Hepatic stellate cell (primary cell): ENCODE measurements around the gene IL6R.
"Not testable (repeated sequence)": the region's sequence is repeated elsewhere in the genome, so short reads cannot be mapped to it uniquely, and the experiment has no call there.

Experiments
- DNase-seq: peaks from one replicate; pipeline ENCODE4 v3.0.0; 2011; ENCODE audit warnings: low spot score

The IL6R gene

GRCh38 chr1:154483941-154484803 lies 79.0 kb downstream of the IL6R start:
- DNase-seq, result peak; percentile 18

- no peak for DNase-seq
These were observed 80.0 kb downstream of the IL6R start for GRCh38 chr1:154485106-154485505.

- DNase-seq, result no peak
These were observed 80.9 kb downstream of the IL6R start for GRCh38 chr1:154485910-154486496.

- DNase-seq, result not testable (repeated sequence)
These were observed 81.6 kb downstream of the IL6R start for GRCh38 chr1:154486756-154487155.

GRCh38 chr1:154488922-154489321 lies 83.8 kb downstream of the IL6R start:
- DNase-seq, result no peak

GRCh38 chr1:154489695-154490274 lies 84.6 kb downstream of the IL6R start:
- DNase-seq, result no peak

GRCh38 chr1:154490317-154490716 lies 85.2 kb downstream of the IL6R start:
- no peak for DNase-seq

- no peak for DNase-seq
These were observed 87.0 kb downstream of the IL6R start for GRCh38 chr1:154492115-154492514.

- no peak for DNase-seq
These were observed 88.1 kb downstream of the IL6R start for GRCh38 chr1:154493276-154493675.

- DNase-seq, result no peak
These were observed 90.5 kb downstream of the IL6R start for GRCh38 chr1:154495496-154496273.

GRCh38 chr1:154496383-154496782 lies 91.2 kb downstream of the IL6R start:
- DNase-seq, result no peak

GRCh38 chr1:154497026-154497806 lies 92.1 kb downstream of the IL6R start:
- no peak for DNase-seq

- no peak for DNase-seq
These were observed 94.3 kb downstream of the IL6R start for GRCh38 chr1:154499446-154499845.

GRCh38 chr1:154500533-154500932 lies 95.4 kb downstream of the IL6R start:
- DNase-seq, result no peak

- DNase-seq, result no peak
These were observed 96.4 kb downstream of the IL6R start for GRCh38 chr1:154501423-154502065.

GRCh38 chr1:154502066-154502743 lies 97.1 kb downstream of the IL6R start, which contains the start of the genes SHE and TDRD10:
TSS of gene SHE (minus strand) at chr1:154502412. CDS start at chr1:154502026, 386 bp downstream.
TSS of gene TDRD10 (plus strand) at chr1:154502219. CDS start at chr1:154506904, 4,685 bp downstream.
- no peak for DNase-seq

- DNase-seq, result no peak
These were observed 97.6 kb downstream of the IL6R start for GRCh38 chr1:154502744-154503115.

- no peak for DNase-seq
These were observed 98.8 kb downstream of the IL6R start for GRCh38 chr1:154503898-154504297.

GRCh38 chr1:154512760-154513159 lies 107.6 kb downstream of the IL6R start:
- no peak for DNase-seq

GRCh38 chr1:154514066-154514553 lies 109.0 kb downstream of the IL6R start:
- DNase-seq, result no peak
